HepG2 (cell line): ENCODE data around the gene PCP4. TPM values are rescaled to one million over a fixed set of nuclear protein-coding genes. Genes with fewer than 3 reads are reported as not detected.
A peak's percentile ranks its signal among the peaks of the same experiment; 100 is the strongest.

Experiments used
- ATAC-seq: fragments of 200-7000 bp; cut with Tn5 transposase; 3 replicates; pipeline ENCODE4 v1.9.1; 2020; ENCODE audit warnings: mild to moderate bottlenecking, moderate library complexity
- Bru-seq: library from RNA; stranded (reverse); fragments of 400-500 nt; gene quantifications from one replicate; lab custom pipeline; 2021; lab: Mats Ljungman, UMichigan
- BruChase-seq, 2 experiments: library from RNA; stranded (reverse); fragments of 400-500 nt; gene quantifications; one replicate each; lab custom pipeline; 2021; lab: Mats Ljungman, UMichigan
- BruUV-seq: library from RNA; stranded (reverse); fragments of 400-500 nt; replicated peaks from 2 replicates; lab custom pipeline; 2021; lab: Mats Ljungman, UMichigan
- CTCF ChIA-PET: fragments of 300-600 bp; formaldehyde crosslinking; extraction: SDS; loops from one replicate; lab custom pipeline; 2021; ENCODE audit warnings: low total read pairs, inconsistent platforms, low intra/inter-chr PET ratio; lab: Yijun Ruan, JAX
- POLR2A ChIA-PET: fragments of 350-600 bp; sonication (Branson Sonifier 250); formaldehyde crosslinking; loops from one replicate; lab custom pipeline; 2020; ENCODE audit warnings: antibody characterized with exemption, inconsistent platforms; lab: Yijun Ruan, JAX
- DNase-seq: peaks from one replicate; pipeline ENCODE4 v3.0.0-alpha.2; 2015; ENCODE audit warnings: low spot score
- FAIRE-seq: peaks from 3 replicates; lab custom pipeline; 2011; peaks lifted over from hg19 to GRCh38; lab: Jason Lieb, UNC
- H2AFZ ChIP-seq: one replicate; pipeline ENCODE4 v1.6.1; 2011; ENCODE audit warnings: low read length, inconsistent platforms
- H3K27ac ChIP-seq: fragments of 300-600 bp; 3 replicates; pipeline ENCODE4 v1.8.0; 2011; ENCODE audit warnings: mixed run types, mild to moderate bottlenecking, mixed read lengths, low read length, inconsistent platforms; ENCODE audit not compliant: insufficient read depth; ENCODE audit errors: extremely low read length
- H3K27me3 ChIP-seq, 2 experiments: fragments of 200-600 bp in 1 of 2; 2 replicates in 1 of 2; 3 replicates in 1 of 2; pipeline versions ENCODE4 v1.6.0 to v1.8.0; 2011; ENCODE audit warnings: low read length in 2 of 2, mild to moderate bottlenecking in 2 of 2, moderate library complexity in 2 of 2, inconsistent platforms in 1 of 2; ENCODE audit not compliant: insufficient read depth in 2 of 2, control insufficient read depth in 1 of 2
- H3K36me3 ChIP-seq, 2 experiments: fragments of 200-600 bp in 1 of 2; replicated peaks in 1 of 2; 2 replicates in 1 of 2; 3 replicates in 1 of 2; pipeline versions ENCODE4 v1.5.1 to v1.8.0; 2011; ENCODE audit warnings: low read length in 2 of 2, inconsistent platforms in 1 of 2; ENCODE audit not compliant: insufficient read depth in 2 of 2, control insufficient read depth in 1 of 2
- H3K4me1 ChIP-seq: 2 replicates; pipeline ENCODE4 v1.5.1; 2012; ENCODE audit warnings: low read length, inconsistent platforms; ENCODE audit not compliant: insufficient read depth
- H3K4me2 ChIP-seq: 2 replicates; pipeline ENCODE4 v1.6.0; 2011; ENCODE audit warnings: low read depth, low read length, inconsistent platforms
- H3K4me3 ChIP-seq, 3 experiments: fragments of 200-600 bp in 1 of 3; sonication (generic), shearing (Covaris generic) in 1 of 3; replicated peaks in 1 of 3; 2 replicates each; pipeline ENCODE4 v1.5.1; 2011 to 2016; ENCODE audit warnings: low read length in 3 of 3, inconsistent platforms in 2 of 3, low read depth in 2 of 3, mild to moderate bottlenecking in 2 of 3, control low read depth in 1 of 3, mixed read lengths in 1 of 3; ENCODE audit not compliant: insufficient read depth in 1 of 3
- H3K79me2 ChIP-seq: one replicate; pipeline ENCODE4 v1.6.1; 2011; ENCODE audit warnings: low read length, inconsistent platforms; ENCODE audit not compliant: insufficient read depth
- H3K9ac ChIP-seq: 2 replicates; pipeline ENCODE4 v1.6.0; 2011; ENCODE audit warnings: mild to moderate bottlenecking, low read depth, low read length, inconsistent platforms; ENCODE audit not compliant: insufficient read depth
- H3K9me3 ChIP-seq: 2 replicates; pipeline ENCODE4 v1.5.1; 2012; ENCODE audit warnings: mild to moderate bottlenecking, low read length
- H4K20me1 ChIP-seq: 2 replicates; pipeline ENCODE4 v1.6.0; 2011; ENCODE audit warnings: inconsistent platforms, mild to moderate bottlenecking, low read length, moderate library complexity; ENCODE audit not compliant: insufficient read depth
- CENPX ChIP-seq: sonication (generic); formaldehyde crosslinking; IDR thresholded peaks from 2 replicates; pipeline ENCODE4 v1.9.0; 2021; ENCODE audit warnings: mild to moderate bottlenecking, missing genetic modification reagents, moderate library complexity
- RAD21 ChIP-seq: fragments of 450-650 bp; formaldehyde crosslinking; IDR thresholded peaks from 2 replicates; pipeline ENCODE4 v1.5.0; 2020; ENCODE audit warnings: mild to moderate bottlenecking
- SMC3 ChIP-seq: IDR thresholded peaks from 2 replicates; pipeline ENCODE4 v1.6.1; 2011; ENCODE audit warnings: low read length, improper control_type of control experiment
- STAG1 ChIP-seq: sonication (generic); formaldehyde crosslinking; IDR thresholded peaks from 2 replicates; pipeline ENCODE4 v1.4.0; 2020; ENCODE audit warnings: missing genetic modification reagents
- XRCC5 ChIP-seq: fragments of 200-400 bp; formaldehyde crosslinking; optimal IDR thresholded peaks from 2 replicates; pipeline ENCODE3; 2017; ENCODE audit warnings: mild to moderate bottlenecking, low read length
- ZNF773 ChIP-seq: sonication (generic); formaldehyde crosslinking; IDR thresholded peaks from 2 replicates; pipeline ENCODE4 v1.4.0; 2020; ENCODE audit warnings: missing genetic modification reagents, borderline replicate concordance
- WGBS: methylation state at CpG from one replicate; pipeline ENCODE4 v1.1.6; 2017; ENCODE audit warnings: low lambda C conversion rate; 5-methylcytosine and 5-hydroxymethylcytosine counted together
- in situ Hi-C: cut with HindIII; loops from 2 replicates; pipeline ENCODE4 v1.10.0; 2017; ENCODE audit warnings: low pct_unique_long_range_greater_than_20kb; ENCODE audit not compliant: extremely low pct_ligation_motif_present
- intact Hi-C: fragments of 100-400 bp; cut with micrococcal nuclease; formaldehyde crosslinking; loops from one replicate; pipeline ENCODE4 v1.10.0; 2022; ENCODE audit not compliant: unreplicated experiment
- long read RNA-seq, 2 experiments: library from RNA in 1 of 2; library from polyadenylated mRNA in 1 of 2; stranded (forward) in 1 of 2; unstranded in 1 of 2; transcript quantifications; one replicate each; pipeline ENCODE4 v2.0.0, GENCODE V29; 2019 to 2022
- polyA minus RNA-seq, 3 experiments: library from RNA; depleted of rRNA, polyadenylated mRNA; stranded (reverse); fragments of >200 nt; gene quantifications; 2 replicates each; pipeline ENCODE4 v1.2.3, GENCODE V29; 2011; ENCODE audit warnings: low replicate concordance in 1 of 3
- polyA plus RNA-seq, 8 experiments: library from polyadenylated mRNA; depleted of rRNA in 3 of 8; stranded (reverse) in 7 of 8; unstranded in 1 of 8; fragments of >200 nt; fragmentation: Illumina TruSeq in 4 of 8; extraction: Trizol in 4 of 8; gene quantifications; 2 replicates each; pipeline versions ENCODE4 v1.2.1 to v1.2.3, GENCODE V29; 2011 to 2016; ENCODE audit warnings: low read depth in 4 of 8, missing spikeins in 1 of 8, mixed read lengths in 1 of 8; ENCODE audit not compliant: insufficient read depth in 1 of 8
- total RNA-seq, 5 experiments: library from RNA; depleted of rRNA; stranded (reverse); fragments of >200 nt; fragmentation: Illumina TruSeq; extraction: Trizol; gene quantifications; 2 replicates each; pipeline ENCODE4 v1.2.3, GENCODE V29; 2016; ENCODE audit warnings: low read depth in 1 of 5
- TF ChIP-seq, protein P1 (sequence below): sonication (generic); formaldehyde crosslinking; IDR thresholded peaks from 2 replicates; pipeline ENCODE4 v1.5.0; 2020; ENCODE audit warnings: mild to moderate bottlenecking, missing genetic modification reagents, moderate library complexity

The PCP4 gene
- total RNA-seq (2016; rRNA removed; fragmentation: Illumina TruSeq; extraction: Trizol) (not detected in 2 replicates), polyA plus RNA-seq (2011; rRNA removed) (not detected in 2 replicates), polyA minus RNA-seq (2011; rRNA and poly(A)+ RNA removed; ENCODE audit: low replicate concordance) (not detected in 2 replicates), Bru-seq, nascent RNA (not detected), BruChase-seq, experiment 1, labeled RNA remaining after a 6-hour chase (not detected), BruChase-seq, experiment 2, labeled RNA remaining after a 2-hour chase (not detected)
- not detected in 2 replicates for total RNA-seq (2016; cell fraction: cytosol; rRNA removed; fragmentation: Illumina TruSeq; extraction: Trizol; ENCODE audit: low read depth)
- total RNA-seq (2016; cell fraction: insoluble cytoplasmic fraction; rRNA removed; fragmentation: Illumina TruSeq; extraction: Trizol) = not detected in 2 replicates
- total RNA-seq (2016; cell fraction: membrane; rRNA removed; fragmentation: Illumina TruSeq; extraction: Trizol) = not detected in 2 replicates
- total RNA-seq (2016; cell fraction: nucleus; rRNA removed; fragmentation: Illumina TruSeq; extraction: Trizol) = not detected in 2 replicates
- not detected in 2 replicates for polyA plus RNA-seq (2011; cell fraction: cytosol; rRNA removed)
- polyA plus RNA-seq (2011; cell fraction: nucleus; rRNA removed) = not detected in 2 replicates
- not detected in 2 replicates for polyA plus RNA-seq (2012)
- not detected in 2 replicates for polyA plus RNA-seq (2016; cell fraction: cytosol; fragmentation: Illumina TruSeq; extraction: Trizol; ENCODE audit: low read depth)
- polyA plus RNA-seq (2016; cell fraction: insoluble cytoplasmic fraction; fragmentation: Illumina TruSeq; extraction: Trizol; ENCODE audit: low read depth) = not detected in 2 replicates
- polyA plus RNA-seq (2016; cell fraction: membrane; fragmentation: Illumina TruSeq; extraction: Trizol; ENCODE audit: low read depth) = not detected in 2 replicates
- polyA plus RNA-seq (2016; cell fraction: nucleus; fragmentation: Illumina TruSeq; extraction: Trizol; ENCODE audit: insufficient read depth, low read depth) = not detected in 2 replicates
- polyA minus RNA-seq (2011; cell fraction: cytosol; rRNA and poly(A)+ RNA removed) = not detected in 2 replicates
- polyA minus RNA-seq (2011; cell fraction: nucleus; rRNA and poly(A)+ RNA removed) = not detected in 2 replicates
- long read RNA-seq, experiment 1 = 0 reads
- long read RNA-seq, experiment 2 = 0 reads

DNA sequence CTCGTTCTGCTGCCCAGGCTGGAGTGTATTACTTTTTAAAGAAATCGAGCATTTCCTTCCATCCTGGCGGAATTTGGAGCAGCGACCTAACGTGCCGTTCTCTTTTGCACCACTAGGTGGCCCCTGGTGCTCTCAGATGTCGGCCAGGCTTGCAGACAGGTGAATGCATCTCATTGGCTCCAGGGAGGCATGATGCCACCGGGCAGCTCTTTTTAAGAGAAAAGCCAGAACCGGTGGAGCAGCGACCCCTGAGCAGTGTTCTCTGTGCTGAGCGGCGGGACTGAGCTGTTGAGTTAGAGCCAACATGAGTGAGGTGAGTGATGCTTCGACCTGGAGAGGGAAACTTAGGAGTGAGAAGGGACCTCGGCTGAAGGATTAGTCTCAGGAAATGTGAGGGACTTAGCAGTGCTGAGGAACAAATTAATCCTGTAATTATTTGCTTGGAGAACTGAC, at the start of gene PCP4:
TSS of gene PCP4 (plus strand) at position 241 of the 453 bp plus-strand sequence. CDS start at position 305, 64 bp downstream.
- peak; percentile 7 for DNase-seq
- in situ Hi-C loops = no loop called here

More for the DNA sequence above, at the start of gene PCP4:
- no peak within 1 kb of the TSS for H2AFZ ChIP-seq
- H3K27ac ChIP-seq = no peak within 1 kb of the TSS
- H4K20me1 ChIP-seq = no peaks in the 10 kb centered on the region
- ChIA-PET CTCF (no interaction called here), POLR2A (no interaction called here)
- H3K79me2 ChIP-seq = no peaks in the 10 kb centered on the region
- BruUV-seq = no TSS peak
- no peaks in the 10 kb centered on the region for H3K36me3 ChIP-seq
- 13% methylated on average over 14 of the region's 14 CpGs for WGBS
- H3K9me3 ChIP-seq = peaks cover 12% of the 10 kb centered on the region; the same call in 1 of the 2 replicates
- H3K27me3 ChIP-seq = no peaks in the 10 kb centered on the region
- intact Hi-C loops = no loop called here
- H3K9ac ChIP-seq = no peak within 1 kb of the TSS
- FAIRE-seq (no peak), ATAC-seq (peak; percentile 83)
- no peaks in the 10 kb centered on the region for H3K4me1 ChIP-seq
- no peak within 1 kb of the TSS for H3K4me3 ChIP-seq
- no peak within 1 kb of the TSS for H3K4me2 ChIP-seq
- TF ChIP-seq XRCC5 = peak; percentile 66
- TF ChIP-seq ZNF773 (CRISPR knock-in tag) = no peak
- TF ChIP-seq RAD21 (CRISPR knock-in tag) = 0 out of 2 replicates have a peak, but pooled peaks have one; percentile 14
- TF ChIP-seq, protein P1, sequence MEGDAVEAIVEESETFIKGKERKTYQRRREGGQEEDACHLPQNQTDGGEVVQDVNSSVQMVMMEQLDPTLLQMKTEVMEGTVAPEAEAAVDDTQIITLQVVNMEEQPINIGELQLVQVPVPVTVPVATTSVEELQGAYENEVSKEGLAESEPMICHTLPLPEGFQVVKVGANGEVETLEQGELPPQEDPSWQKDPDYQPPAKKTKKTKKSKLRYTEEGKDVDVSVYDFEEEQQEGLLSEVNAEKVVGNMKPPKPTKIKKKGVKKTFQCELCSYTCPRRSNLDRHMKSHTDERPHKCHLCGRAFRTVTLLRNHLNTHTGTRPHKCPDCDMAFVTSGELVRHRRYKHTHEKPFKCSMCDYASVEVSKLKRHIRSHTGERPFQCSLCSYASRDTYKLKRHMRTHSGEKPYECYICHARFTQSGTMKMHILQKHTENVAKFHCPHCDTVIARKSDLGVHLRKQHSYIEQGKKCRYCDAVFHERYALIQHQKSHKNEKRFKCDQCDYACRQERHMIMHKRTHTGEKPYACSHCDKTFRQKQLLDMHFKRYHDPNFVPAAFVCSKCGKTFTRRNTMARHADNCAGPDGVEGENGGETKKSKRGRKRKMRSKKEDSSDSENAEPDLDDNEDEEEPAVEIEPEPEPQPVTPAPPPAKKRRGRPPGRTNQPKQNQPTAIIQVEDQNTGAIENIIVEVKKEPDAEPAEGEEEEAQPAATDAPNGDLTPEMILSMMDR (CRISPR knock-in tag) = peak; percentile 80
- TF ChIP-seq CENPX (CRISPR knock-in tag) = no peak
- peak; percentile 54 for TF ChIP-seq STAG1 (CRISPR knock-in tag)
- TF ChIP-seq SMC3 = peak; percentile 58; the same call in 1 of the 2 replicates
